ENCODE measurements around the gene C9orf43. TPM values are rescaled to one million over a fixed set of nuclear protein-coding genes. Genes with fewer than 3 reads are reported as not detected.
"Not testable (repeated sequence)": the region's sequence is repeated elsewhere in the genome, so short reads cannot be mapped to it uniquely, and the experiment has no call there.

Gene C9orf43
- polyA plus RNA-seq (ENCODE audit: low read depth in 6 of 6): under 1 TPM in 5 of 6 donors, not detected in 1; 0.23 to 0.74 (median 0.52) TPM

- H3K9me3 Mint-ChIP-seq: no peaks in the 10 kb centered on the region
- H3K27me3 Mint-ChIP-seq: no peaks in the 10 kb centered on the region
- H3K4me3 Mint-ChIP-seq: peak within 1 kb of the TSS; percentile 93 to 100 (median 98)
- DNase-seq (peak; percentile 94), ATAC-seq (ENCODE audit: low read depth in 2 of 2) (peak; percentile 88)
- peak within 1 kb of the TSS; percentile 97 to 100 (median 99) for H3K27ac Mint-ChIP-seq
- peaks cover 27 to 46% (median 28%) of the 10 kb centered on the region in 3 donors for H3K4me1 Mint-ChIP-seq
- peaks cover 5 to 23% of the 10 kb centered on the region in 2 donors for H3K36me3 Mint-ChIP-seq
These were observed at the start of gene C9orf43, which contains the start of gene POLE3 for GRCh38 chr9:113410207-113410864. Gene C9orf43 (plus strand): TSS chr9:113410747. CDS start chr9:113413494, 2,747 bp downstream. Gene POLE3 (minus strand): TSS chr9:113410675. CDS start chr9:113410293, 382 bp downstream.

DNA sequence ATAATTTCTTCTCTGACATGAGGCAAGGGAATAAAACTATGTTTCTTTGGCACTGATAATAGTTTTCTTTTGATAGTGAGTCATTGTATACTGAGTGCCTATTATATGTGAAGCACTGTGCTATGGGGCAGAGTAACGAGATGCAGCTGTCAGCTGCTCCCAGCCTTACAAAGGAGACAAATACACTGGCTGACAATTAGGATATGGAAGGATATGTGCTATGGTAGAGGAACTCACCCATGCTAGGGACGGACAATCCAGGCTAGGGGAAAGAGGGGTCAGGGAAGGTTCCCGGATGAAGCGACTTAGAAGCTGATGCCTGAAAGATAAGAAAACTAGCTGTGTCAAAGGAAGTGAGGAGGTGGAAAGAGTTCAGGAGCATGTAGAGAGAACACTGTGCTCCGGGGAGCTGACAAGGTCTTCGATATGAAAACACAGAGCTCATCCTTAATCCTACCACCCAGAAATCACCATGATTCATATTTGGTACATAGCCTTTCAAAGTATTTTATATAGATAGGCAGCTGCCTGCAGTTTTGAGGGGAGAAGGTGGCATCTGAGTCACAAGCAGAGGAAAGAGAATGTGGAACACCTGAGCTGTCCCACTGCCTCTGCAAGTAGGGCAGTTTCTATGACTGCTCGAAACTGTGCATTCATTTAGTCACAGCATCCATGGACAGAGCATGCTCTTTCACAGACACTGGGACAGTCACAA lies 49.1 kb upstream of the C9orf43 start:
- Mint-ChIP-seq H3K27me3 (no peaks in the 10 kb centered on the region), H3K36me3 (no peaks in the 10 kb centered on the region), H3K4me3 (no peak overlapping the region), H3K9me3 (no peaks in the 10 kb centered on the region), H3K4me1 (no peaks in the 10 kb centered on the region), H3K27ac (peak overlapping the region in 2 of 6 donors; percentile 62 to 80)
- DNase-seq (no peak), ATAC-seq (ENCODE audit: low read depth in 2 of 2) (no peak)

DNA sequence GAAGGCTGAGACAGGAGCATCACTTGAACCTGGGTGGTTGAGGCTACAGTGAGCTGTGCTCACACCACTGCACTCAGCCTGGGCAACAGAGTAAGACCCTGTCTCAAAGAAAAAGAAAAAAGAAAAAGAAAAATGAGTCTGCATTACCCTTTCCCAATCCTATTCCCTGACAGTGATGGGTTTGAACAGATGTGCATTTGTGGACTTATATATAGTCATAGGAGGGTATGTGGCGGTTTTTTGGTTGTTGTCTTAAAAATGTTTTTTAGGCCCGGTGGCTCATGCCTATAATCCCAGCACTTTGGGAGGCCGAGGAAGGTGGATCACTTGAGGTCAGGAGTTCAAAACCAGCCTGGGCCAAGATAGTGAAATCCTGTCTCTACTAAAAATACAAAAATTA lies 47.2 kb upstream of the C9orf43 start:
- no peaks in the 10 kb centered on the region for H3K36me3 Mint-ChIP-seq
- DNase-seq (no peak), ATAC-seq (ENCODE audit: low read depth in 2 of 2) (no peak)
- H3K4me1 Mint-ChIP-seq: no peaks in the 10 kb centered on the region
- H3K27me3 Mint-ChIP-seq: no peaks in the 10 kb centered on the region
- H3K27ac Mint-ChIP-seq: no peak overlapping the region
- H3K4me3 Mint-ChIP-seq: no peak overlapping the region
- no peaks in the 10 kb centered on the region for H3K9me3 Mint-ChIP-seq

DNA sequence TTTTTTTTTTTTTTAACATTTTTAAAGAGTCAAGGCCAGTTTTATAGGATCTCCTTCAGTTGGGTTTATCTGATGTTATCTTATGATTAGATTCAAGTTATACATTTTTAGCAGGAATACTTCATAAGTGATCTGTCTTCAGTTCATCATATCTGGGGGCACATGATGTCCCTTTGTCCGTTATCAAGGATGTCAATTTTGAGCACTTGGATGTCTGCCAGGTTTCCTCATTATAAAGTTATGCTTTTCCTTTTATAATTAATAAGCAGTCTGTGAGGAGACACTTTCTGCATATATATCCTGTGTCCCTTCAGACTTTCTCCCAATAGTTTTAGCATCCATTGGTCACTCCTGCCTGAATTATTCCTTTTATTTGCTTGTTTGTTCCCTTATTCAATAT lies 45.6 kb upstream of the C9orf43 start:
- ATAC-seq (ENCODE audit: low read depth in 2 of 2) (no peak), DNase-seq (no peak)
- Mint-ChIP-seq H3K27me3 (no peaks in the 10 kb centered on the region), H3K9me3 (no peaks in the 10 kb centered on the region), H3K27ac (no peak overlapping the region), H3K4me1 (no peaks in the 10 kb centered on the region), H3K4me3 (no peak overlapping the region), H3K36me3 (no peaks in the 10 kb centered on the region)

- peak overlapping the region in 1 of 6 donors; percentile 79 for H3K27ac Mint-ChIP-seq
- not testable (repeated sequence) for H3K4me1 Mint-ChIP-seq; DNase-seq; H3K4me3 Mint-ChIP-seq; ATAC-seq (ENCODE audit: low read depth in 2 of 2); H3K36me3 Mint-ChIP-seq; H3K27me3 Mint-ChIP-seq; H3K9me3 Mint-ChIP-seq
These were observed 44.9 kb upstream of the C9orf43 start for GRCh38 chr9:113365652-113366051.

DNA sequence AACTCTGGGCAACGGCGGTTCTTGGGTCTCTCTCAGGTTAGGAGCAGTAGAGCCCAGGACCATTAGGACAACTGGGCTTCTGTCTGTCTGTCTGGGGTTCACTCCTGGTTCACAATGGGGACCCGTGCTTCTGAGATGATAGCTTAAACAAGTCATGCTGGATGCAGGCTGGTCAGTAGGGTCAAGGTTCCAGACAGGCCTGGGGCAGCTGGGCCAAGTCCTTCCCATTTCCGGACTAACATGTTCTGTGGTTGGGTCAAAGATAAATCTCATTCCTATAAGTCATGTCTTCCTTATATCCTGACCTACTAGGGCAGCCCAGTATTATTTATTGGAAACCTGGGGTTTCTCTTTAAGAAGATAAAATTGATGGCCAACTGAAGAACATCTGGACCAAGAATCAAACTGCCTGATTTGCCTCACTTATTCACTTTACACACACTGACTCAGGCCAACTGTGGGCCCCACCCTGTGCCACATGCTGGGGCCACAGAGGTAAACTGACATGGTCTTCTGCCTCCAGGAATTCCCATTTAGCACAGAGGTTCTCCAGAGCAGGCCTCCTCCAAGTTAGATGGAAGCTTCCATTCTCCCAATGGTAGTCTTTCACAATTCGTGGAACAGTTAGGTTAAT lies 42.1 kb upstream of the C9orf43 start:
- H3K9me3 Mint-ChIP-seq: no peaks in the 10 kb centered on the region
- DNase-seq (no peak), ATAC-seq (ENCODE audit: low read depth in 2 of 2) (no peak)
- no peaks in the 10 kb centered on the region for H3K27me3 Mint-ChIP-seq
- H3K27ac Mint-ChIP-seq: no peak overlapping the region
- peaks cover 0 to 6% (median 1%) of the 10 kb centered on the region in 3 donors for H3K4me1 Mint-ChIP-seq
- H3K4me3 Mint-ChIP-seq: no peak overlapping the region
- H3K36me3 Mint-ChIP-seq: no peaks in the 10 kb centered on the region

- no peak overlapping the region for H3K27ac Mint-ChIP-seq
- H3K27me3 Mint-ChIP-seq: no peaks in the 10 kb centered on the region
- H3K4me1 Mint-ChIP-seq: peaks cover 0 to 6% (median 1%) of the 10 kb centered on the region in 3 donors
- H3K9me3 Mint-ChIP-seq: no peaks in the 10 kb centered on the region
- no peak overlapping the region for H3K4me3 Mint-ChIP-seq
- H3K36me3 Mint-ChIP-seq: no peaks in the 10 kb centered on the region
- DNase-seq (no peak), ATAC-seq (ENCODE audit: low read depth in 2 of 2) (no peak)
These were observed 41.3 kb upstream of the C9orf43 start for GRCh38 chr9:113368982-113369854.

- Mint-ChIP-seq H3K9me3 (no peaks in the 10 kb centered on the region), H3K4me1 (peaks cover under 1 to 7% (median 5%) of the 10 kb centered on the region in 3 donors), H3K27ac (no peak overlapping the region), H3K27me3 (no peaks in the 10 kb centered on the region), H3K36me3 (no peaks in the 10 kb centered on the region), H3K4me3 (no peak overlapping the region)
- no peak for ATAC-seq (ENCODE audit: low read depth in 2 of 2)
- no peak for DNase-seq
These were observed 40.7 kb upstream of the C9orf43 start for GRCh38 chr9:113369855-113370140.

DNA sequence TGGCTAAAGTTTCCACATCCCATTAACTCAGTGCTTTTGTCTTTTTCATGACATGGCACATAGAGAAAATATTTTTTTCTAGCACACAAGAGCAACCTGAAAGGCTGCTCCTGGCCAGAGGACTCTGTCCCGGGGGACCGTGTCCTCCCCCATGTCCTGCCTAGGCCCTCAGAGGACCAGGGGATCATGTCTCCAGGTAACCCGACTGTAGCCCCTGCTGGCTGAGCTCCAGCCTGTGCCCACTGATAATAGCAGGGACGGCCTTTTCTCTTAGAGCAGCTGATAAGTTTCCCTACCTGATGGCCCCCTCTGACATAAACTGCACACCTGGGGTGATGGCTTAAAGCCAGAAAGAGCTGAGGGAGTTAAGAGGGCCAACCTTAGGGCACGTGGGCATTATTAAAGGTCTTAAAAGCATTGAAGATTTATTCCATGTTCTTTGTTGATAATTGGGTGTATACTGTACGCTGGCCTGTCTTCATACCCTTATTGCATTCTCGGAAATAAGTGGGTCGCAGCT lies 39.7 kb upstream of the C9orf43 start:
- H3K27me3 Mint-ChIP-seq: no peaks in the 10 kb centered on the region
- H3K9me3 Mint-ChIP-seq: no peaks in the 10 kb centered on the region
- no peak overlapping the region for H3K4me3 Mint-ChIP-seq
- no peak overlapping the region for H3K27ac Mint-ChIP-seq
- no peak for DNase-seq
- H3K4me1 Mint-ChIP-seq: peaks cover 9 to 18% (median 16%) of the 10 kb centered on the region in 3 donors
- H3K36me3 Mint-ChIP-seq: no peaks in the 10 kb centered on the region
- no peak for ATAC-seq (ENCODE audit: low read depth in 2 of 2)

- Mint-ChIP-seq H3K4me1 (peaks cover 12 to 22% (median 18%) of the 10 kb centered on the region in 3 donors), H3K27ac (peak overlapping the region in 1 of 6 donors; percentile 40), H3K4me3 (peak overlapping the region in 2 of 8 donors; percentile 16 to 18), H3K36me3 (no peaks in the 10 kb centered on the region), H3K27me3 (no peaks in the 10 kb centered on the region), H3K9me3 (no peaks in the 10 kb centered on the region)
- ATAC-seq (ENCODE audit: low read depth in 2 of 2) (no peak), DNase-seq (no peak)
These were observed 38.5 kb upstream of the C9orf43 start for GRCh38 chr9:113372059-113372458.

DNA sequence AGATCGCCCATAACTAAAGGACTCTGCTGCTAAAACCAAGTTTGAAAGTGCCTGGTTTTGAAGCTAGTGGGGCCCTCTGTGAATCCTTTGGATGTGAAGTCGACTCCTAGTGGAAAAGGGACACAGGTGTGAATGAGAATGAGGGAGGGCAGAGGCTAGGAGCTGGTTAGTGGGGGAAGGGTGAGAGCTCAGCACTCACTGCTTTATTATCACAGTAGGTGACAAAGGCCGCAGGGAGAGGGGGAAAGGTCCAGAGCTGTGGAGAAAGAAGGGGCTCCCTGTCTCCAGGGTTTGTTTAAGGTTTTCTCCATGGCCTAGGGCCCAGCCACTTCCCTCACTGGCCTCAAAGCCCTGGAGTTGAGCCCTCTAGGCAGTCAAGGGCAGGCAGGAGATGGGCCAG lies 37.3 kb upstream of the C9orf43 start:
- ATAC-seq (ENCODE audit: low read depth in 2 of 2): no peak
- Mint-ChIP-seq H3K27me3 (no peaks in the 10 kb centered on the region), H3K4me3 (no peak overlapping the region), H3K4me1 (peaks cover 13 to 23% (median 22%) of the 10 kb centered on the region in 3 donors), H3K36me3 (no peaks in the 10 kb centered on the region), H3K27ac (peak overlapping the region in 2 of 6 donors; percentile 38 to 44), H3K9me3 (no peaks in the 10 kb centered on the region)
- DNase-seq: no peak

DNA sequence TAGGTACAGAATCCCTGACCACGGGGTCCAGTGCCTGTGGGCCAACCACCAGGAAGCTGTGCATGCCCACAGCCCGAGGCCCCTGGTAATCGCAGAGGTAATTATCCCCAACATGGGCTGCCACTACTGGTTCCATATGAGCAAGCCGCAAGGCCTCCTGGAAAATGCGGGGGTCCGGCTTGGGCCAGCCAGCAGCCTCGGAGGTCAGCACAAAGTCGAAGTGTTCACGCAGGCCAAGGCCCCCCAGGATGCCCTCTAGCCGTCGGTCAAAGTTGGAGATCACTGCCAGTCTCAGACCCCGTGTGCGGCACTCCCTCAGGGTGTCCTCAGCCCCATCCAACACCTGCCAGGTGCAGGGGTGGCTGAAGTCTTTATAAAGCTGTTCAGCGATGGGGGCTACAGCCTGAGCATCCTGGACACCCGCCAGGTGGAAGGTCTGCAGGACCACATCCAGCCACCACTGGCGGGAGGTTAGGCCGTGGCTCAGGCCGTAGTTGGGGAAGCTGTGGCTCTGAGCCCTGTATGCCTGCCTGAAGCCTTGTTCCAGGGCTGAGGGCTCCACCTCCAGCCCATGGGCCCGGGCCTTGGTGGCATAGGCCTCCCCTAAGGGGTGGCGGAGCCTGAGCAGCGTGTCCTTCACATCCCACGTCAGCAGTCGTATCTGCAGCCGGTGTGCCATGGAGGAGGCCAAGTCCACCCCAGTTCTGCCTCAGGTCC lies 36.7 kb upstream of the C9orf43 start:
- ATAC-seq (ENCODE audit: low read depth in 2 of 2) (no peak), DNase-seq (no peak)
- no peaks in the 10 kb centered on the region for H3K9me3 Mint-ChIP-seq
- H3K27me3 Mint-ChIP-seq: no peaks in the 10 kb centered on the region
- H3K36me3 Mint-ChIP-seq: no peaks in the 10 kb centered on the region
- peak overlapping the region in 1 of 6 donors; percentile 38 for H3K27ac Mint-ChIP-seq
- H3K4me3 Mint-ChIP-seq: peak overlapping the region in 2 of 8 donors; percentile 47 to 88
- peaks cover 13 to 23% (median 22%) of the 10 kb centered on the region in 3 donors for H3K4me1 Mint-ChIP-seq
